ENCODE measurements around the gene ISCA2. TPM values are rescaled to one million over a fixed set of nuclear protein-coding genes. Genes with fewer than 3 reads are reported as not detected.

Gene ISCA2
- total and polyA plus RNA-seq, 2 experiments from 2014 or later: 44.0 to 171 TPM

- no peak for TF ChIP-seq REST (IDR thresholded peaks at IDR 0.05; ENCODE audit: unreplicated experiment)
- TF ChIP-seq ETS1 (IDR thresholded peaks at IDR 0.05): no peak
- no peak for TF ChIP-seq EZH2 (IDR thresholded peaks at IDR 0.05; ENCODE audit: low read depth, unreplicated experiment)
- TF ChIP-seq STAT1 (IDR thresholded peaks at IDR 0.05; ENCODE audit: unreplicated experiment): no peak
These were observed 3.1 kb upstream of the ISCA2 start (continued) for GRCh38 chr14:74490486-74490885.

- H3K27ac ChIP-seq (ENCODE audit: low read depth): peak overlapping the region; percentile 99
- peaks cover 6% of the 10 kb centered on the region for H3K27me3 Mint-ChIP-seq (ENCODE audit: insufficient read depth, low read depth, poor library complexity)
- TF ChIP-seq CTCF (conservative IDR thresholded peaks at IDR 0.05; ENCODE audit: low read depth in 2 of 2): peak; percentile 44 to 51
- no peak for TF ChIP-seq POLR2AphosphoS5 (IDR thresholded peaks at IDR 0.05; ENCODE audit: low read depth)
- H3K79me2 ChIP-seq (replicated peaks; ENCODE audit: insufficient read depth): peaks cover 73% of the 10 kb centered on the region
- H3K27ac Mint-ChIP-seq: no peak overlapping the region
- H3K4me3 Mint-ChIP-seq: no peak overlapping the region
- peaks cover 7% of the 10 kb centered on the region for H3F3A ChIP-seq (replicated peaks; ENCODE audit: low read depth)
- H2AFZ ChIP-seq: no peak overlapping the region; the same call in 1 of the 2 replicates
- no peaks in the 10 kb centered on the region for H3K27me3 ChIP-seq (ENCODE audit: insufficient read depth)
- no peaks in the 10 kb centered on the region for H3K9me2 ChIP-seq (ENCODE audit: insufficient read depth)
- no peaks in the 10 kb centered on the region for H3K9me3 Mint-ChIP-seq
- peaks cover 35% of the 10 kb centered on the region for H3K4me1 ChIP-seq (ENCODE audit: insufficient read depth)
- DNase-seq (ENCODE audit: low spot score) (peak; percentile 57), ATAC-seq (0 out of 3 replicates have a peak, but pooled peaks have one; percentile 0)
- peak overlapping the region; percentile 80 for H3K4me3 ChIP-seq
- peak overlapping the region; percentile 98 for H3K4me2 ChIP-seq
- H3K4me1 Mint-ChIP-seq: peaks cover 27% of the 10 kb centered on the region; the same call in 2 of the 3 replicates
- peaks cover 9% of the 10 kb centered on the region; the same call in 1 of the 2 replicates for H4K20me1 ChIP-seq (replicated peaks; ENCODE audit: insufficient read depth)
- H3K36me3 Mint-ChIP-seq (ENCODE audit: low read depth): peaks cover 8% of the 10 kb centered on the region; the same call in 2 of the 3 replicates
- H3K36me3 ChIP-seq (ENCODE audit: insufficient read depth): 0 out of 2 replicates have a peak, but pooled peaks cover 6% of the 10 kb centered on the region
These were observed 1.4 kb upstream of the ISCA2 start for GRCh38 chr14:74491956-74492775.
